GM21737 (cell line): ENCODE data around the gene SRGAP3.

Experiments used
- ATAC-seq: cut with Tn5 transposase; IDR thresholded peaks from one replicate; pipeline ENCODE4 v1.9.1; 2021; ENCODE audit warnings: mild to moderate bottlenecking, moderate library complexity; ENCODE audit not compliant: unreplicated experiment

SRGAP3 gene

GRCh38 chr3:9151240-9151639 is 98.2 kb downstream of the SRGAP3 start:
- ATAC-seq = no peak

- no peak for ATAC-seq
Observed at GRCh38 chr3:9149566-9149965, 99.9 kb downstream of the SRGAP3 start.

GRCh38 chr3:9147896-9148266 is 101.6 kb downstream of the SRGAP3 start:
- ATAC-seq = no peak

- ATAC-seq = peak; percentile 86
Observed at GRCh38 chr3:9147215-9147895, 102.1 kb downstream of the SRGAP3 start.

- ATAC-seq = no peak
Observed at GRCh38 chr3:9146367-9147071, 102.9 kb downstream of the SRGAP3 start.

GRCh38 chr3:9143184-9143583 is 106.3 kb downstream of the SRGAP3 start:
- no peak for ATAC-seq

GRCh38 chr3:9142362-9142761 is 107.1 kb downstream of the SRGAP3 start:
- ATAC-seq = no peak

GRCh38 chr3:9141928-9142289 is 107.5 kb downstream of the SRGAP3 start:
- ATAC-seq = no peak

- ATAC-seq = no peak
Observed at GRCh38 chr3:9139366-9139765, 110.1 kb downstream of the SRGAP3 start.

- no peak for ATAC-seq
Observed at GRCh38 chr3:9137676-9138075, 111.8 kb downstream of the SRGAP3 start.

GRCh38 chr3:9136746-9137465 is 112.5 kb downstream of the SRGAP3 start:
- no peak for ATAC-seq

GRCh38 chr3:9135930-9136525 is 113.4 kb downstream of the SRGAP3 start:
- no peak for ATAC-seq

GRCh38 chr3:9135526-9135925 is 113.9 kb downstream of the SRGAP3 start:
- ATAC-seq = no peak

GRCh38 chr3:9133656-9134055 is 115.8 kb downstream of the SRGAP3 start:
- no peak for ATAC-seq

- no peak for ATAC-seq
Observed at GRCh38 chr3:9130345-9131305, 118.8 kb downstream of the SRGAP3 start.

GRCh38 chr3:9129365-9129764 is 120.1 kb downstream of the SRGAP3 start:
- ATAC-seq = no peak

GRCh38 chr3:9125278-9125951 is 124.0 kb downstream of the SRGAP3 start:
- no peak for ATAC-seq

GRCh38 chr3:9124730-9125129 is 124.7 kb downstream of the SRGAP3 start:
- ATAC-seq = no peak

GRCh38 chr3:9123840-9124239 is 125.6 kb downstream of the SRGAP3 start:
- no peak for ATAC-seq
